ENCODE data around the gene LPP. TPM values are rescaled to one million over a fixed set of nuclear protein-coding genes. Genes with fewer than 3 reads are reported as not detected.

The LPP gene
- total RNA-seq, 1 experiment from 2014 or later: 148 TPM

GRCh38 chr3:188822411-188822810 lies 668.5 kb downstream of the LPP start:
- H3F3A ChIP-seq (ENCODE audit: insufficient read depth, low read depth): peaks cover 16% of the 10 kb centered on the region
- no peak overlapping the region for H3K4me3 ChIP-seq
- H3K9me3 ChIP-seq (ENCODE audit: insufficient read depth, low read depth): no peaks in the 10 kb centered on the region
- DNase-seq: no peak
- H3K4me2 ChIP-seq: no peak overlapping the region
- peaks cover 21% of the 10 kb centered on the region for H3K4me1 ChIP-seq (replicated peaks; ENCODE audit: insufficient read depth)
- no peak for TF ChIP-seq EZH2 (IDR thresholded peaks at IDR 0.05; ENCODE audit: low read depth)
- no peak for TF ChIP-seq CTCF (conservative IDR thresholded peaks at IDR 0.05)
- no peaks in the 10 kb centered on the region for H4K20me1 ChIP-seq (ENCODE audit: insufficient read depth)
- no peaks in the 10 kb centered on the region for H3K27me3 ChIP-seq (ENCODE audit: insufficient read depth, low read depth)
- ChIA-PET POLR2A (ENCODE audit: unreplicated experiment) (no interaction called here), CTCF (no interaction called here)
- H3K9me2 ChIP-seq (ENCODE audit: insufficient read depth): no peaks in the 10 kb centered on the region
- intact Hi-C loops (cut with micrococcal nuclease; ENCODE audit: unreplicated experiment): no loop called here
- no peak overlapping the region for H3K27ac ChIP-seq
- H3K79me2 ChIP-seq (ENCODE audit: low read depth): no peaks in the 10 kb centered on the region
- no peaks in the 10 kb centered on the region for H3K36me3 ChIP-seq (ENCODE audit: low read depth)
- BruUV-seq (replicated peaks): no TSS peak
- no peak overlapping the region for H2AFZ ChIP-seq

DNA sequence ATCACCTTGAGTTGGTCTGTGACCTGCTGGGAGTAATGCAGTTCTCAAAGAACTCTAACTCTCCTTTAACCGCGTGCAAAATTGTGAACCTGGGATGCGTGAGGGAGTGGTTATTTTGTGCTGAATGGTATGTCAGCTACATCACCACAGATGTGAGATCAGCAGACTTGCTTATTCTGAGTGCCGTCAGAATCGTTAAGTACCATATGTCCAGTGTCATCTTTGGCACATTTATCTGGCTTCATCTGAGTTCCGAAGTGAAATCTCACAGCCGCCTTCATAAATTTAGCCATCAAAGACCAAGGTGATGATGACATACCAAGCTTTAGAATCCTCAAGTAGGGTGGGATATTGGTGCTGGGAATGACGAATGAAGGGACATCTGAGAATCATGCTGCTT lies 670.6 kb downstream of the LPP start:
- Histone ChIP-seq H3K9me3 (ENCODE audit: insufficient read depth, low read depth) (no peaks in the 10 kb centered on the region), H2AFZ (no peak overlapping the region), H3K79me2 (ENCODE audit: low read depth) (no peaks in the 10 kb centered on the region), H4K20me1 (ENCODE audit: insufficient read depth) (no peaks in the 10 kb centered on the region), H3K36me3 (ENCODE audit: low read depth) (no peaks in the 10 kb centered on the region), H3K4me3 (no peak overlapping the region), H3K4me1 (replicated peaks; ENCODE audit: insufficient read depth) (no peaks in the 10 kb centered on the region; the same call in 1 of the 2 replicates), H3K27ac (no peak overlapping the region), H3K27me3 (ENCODE audit: insufficient read depth, low read depth) (no peaks in the 10 kb centered on the region), H3K4me2 (no peak overlapping the region), H3F3A (ENCODE audit: insufficient read depth, low read depth) (no peaks in the 10 kb centered on the region), H3K9me2 (ENCODE audit: insufficient read depth) (no peaks in the 10 kb centered on the region)
- intact Hi-C loops (cut with micrococcal nuclease; ENCODE audit: unreplicated experiment): no loop called here
- DNase-seq: no peak
- no peak for TF ChIP-seq CTCF (conservative IDR thresholded peaks at IDR 0.05)
- TF ChIP-seq EZH2 (IDR thresholded peaks at IDR 0.05; ENCODE audit: low read depth): no peak
- ChIA-PET CTCF (no interaction called here), POLR2A (ENCODE audit: unreplicated experiment) (interaction anchor here (0.6 kb wide), 1 partner anchor 672 kb away, joined by 3 read pairs; no protein-coding TSS in a partner anchor)
- BruUV-seq (replicated peaks): no TSS peak

DNA sequence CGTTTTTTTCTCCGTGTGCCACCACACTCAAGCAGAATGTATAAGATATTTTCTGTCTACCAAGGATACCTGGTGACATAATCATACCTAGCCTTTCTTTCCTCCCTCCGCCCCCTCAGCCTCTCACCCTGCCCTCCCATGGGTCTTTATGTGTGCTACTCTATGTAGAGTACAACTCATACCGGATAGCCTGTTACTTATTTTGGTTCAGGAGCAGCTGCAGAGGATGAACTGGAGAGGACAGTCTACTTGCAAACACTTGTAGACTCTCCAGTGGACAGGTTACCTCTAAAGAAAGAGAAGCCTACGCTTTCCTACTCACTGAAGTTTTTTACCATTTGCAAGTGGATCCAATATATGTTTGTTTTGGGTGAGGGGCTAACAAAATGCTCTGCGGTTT lies 671.9 kb downstream of the LPP start:
- BruUV-seq (replicated peaks): no TSS peak
- no peak for TF ChIP-seq EZH2 (IDR thresholded peaks at IDR 0.05; ENCODE audit: low read depth)
- TF ChIP-seq CTCF (conservative IDR thresholded peaks at IDR 0.05): no peak
- intact Hi-C loops (cut with micrococcal nuclease; ENCODE audit: unreplicated experiment): no loop called here
- ChIA-PET CTCF (no interaction called here), POLR2A (ENCODE audit: unreplicated experiment) (no interaction called here)
- H3F3A ChIP-seq (ENCODE audit: insufficient read depth, low read depth): no peaks in the 10 kb centered on the region
- no peak for DNase-seq
- no peaks in the 10 kb centered on the region for H3K9me3 ChIP-seq (ENCODE audit: insufficient read depth, low read depth)
- H3K36me3 ChIP-seq (ENCODE audit: low read depth): no peaks in the 10 kb centered on the region
- no peak overlapping the region for H3K4me2 ChIP-seq
- H3K79me2 ChIP-seq (ENCODE audit: low read depth): no peaks in the 10 kb centered on the region
- H2AFZ ChIP-seq: no peak overlapping the region
- H3K27ac ChIP-seq: no peak overlapping the region
- no peaks in the 10 kb centered on the region for H4K20me1 ChIP-seq (ENCODE audit: insufficient read depth)
- no peaks in the 10 kb centered on the region for H3K27me3 ChIP-seq (ENCODE audit: insufficient read depth, low read depth)
- H3K4me3 ChIP-seq: no peak overlapping the region
- H3K4me1 ChIP-seq (replicated peaks; ENCODE audit: insufficient read depth): no peaks in the 10 kb centered on the region
- no peaks in the 10 kb centered on the region for H3K9me2 ChIP-seq (ENCODE audit: insufficient read depth)

Measured in PC-9 (cell line).